GM13977 (cell line): ENCODE data around the gene NR4A3.

Experiments used
- DNase-seq: peaks from one replicate; pipeline ENCODE4 v3.0.0; 2012; ENCODE audit warnings: low spot score
- in situ Hi-C: fragments of 300-500 bp; cut with MboI; formaldehyde crosslinking; loops from one replicate; pipeline ENCODE4 v1.12.0; 2022; ENCODE audit warnings: low sequenced_read_pairs, low pct_unique_long_range_greater_than_20kb, mixed read lengths, inconsistent platforms; ENCODE audit not compliant: unreplicated experiment
- TF ChIP-seq, protein P1 (sequence below): IDR thresholded peaks from 2 replicates; pipeline ENCODE4 v1.5.1; 2012; ENCODE audit warnings: mild to moderate bottlenecking, control low read depth; ENCODE audit not compliant: insufficient read depth; ENCODE audit errors: extremely low read depth, missing control alignments

NR4A3 gene

GRCh38 chr9:99783799-99784198, 37.9 kb upstream of the NR4A3 start:
- in situ Hi-C loops: no loop called here
- TF ChIP-seq, protein P1, sequence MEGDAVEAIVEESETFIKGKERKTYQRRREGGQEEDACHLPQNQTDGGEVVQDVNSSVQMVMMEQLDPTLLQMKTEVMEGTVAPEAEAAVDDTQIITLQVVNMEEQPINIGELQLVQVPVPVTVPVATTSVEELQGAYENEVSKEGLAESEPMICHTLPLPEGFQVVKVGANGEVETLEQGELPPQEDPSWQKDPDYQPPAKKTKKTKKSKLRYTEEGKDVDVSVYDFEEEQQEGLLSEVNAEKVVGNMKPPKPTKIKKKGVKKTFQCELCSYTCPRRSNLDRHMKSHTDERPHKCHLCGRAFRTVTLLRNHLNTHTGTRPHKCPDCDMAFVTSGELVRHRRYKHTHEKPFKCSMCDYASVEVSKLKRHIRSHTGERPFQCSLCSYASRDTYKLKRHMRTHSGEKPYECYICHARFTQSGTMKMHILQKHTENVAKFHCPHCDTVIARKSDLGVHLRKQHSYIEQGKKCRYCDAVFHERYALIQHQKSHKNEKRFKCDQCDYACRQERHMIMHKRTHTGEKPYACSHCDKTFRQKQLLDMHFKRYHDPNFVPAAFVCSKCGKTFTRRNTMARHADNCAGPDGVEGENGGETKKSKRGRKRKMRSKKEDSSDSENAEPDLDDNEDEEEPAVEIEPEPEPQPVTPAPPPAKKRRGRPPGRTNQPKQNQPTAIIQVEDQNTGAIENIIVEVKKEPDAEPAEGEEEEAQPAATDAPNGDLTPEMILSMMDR: no peak
- DNase-seq: no peak

DNA sequence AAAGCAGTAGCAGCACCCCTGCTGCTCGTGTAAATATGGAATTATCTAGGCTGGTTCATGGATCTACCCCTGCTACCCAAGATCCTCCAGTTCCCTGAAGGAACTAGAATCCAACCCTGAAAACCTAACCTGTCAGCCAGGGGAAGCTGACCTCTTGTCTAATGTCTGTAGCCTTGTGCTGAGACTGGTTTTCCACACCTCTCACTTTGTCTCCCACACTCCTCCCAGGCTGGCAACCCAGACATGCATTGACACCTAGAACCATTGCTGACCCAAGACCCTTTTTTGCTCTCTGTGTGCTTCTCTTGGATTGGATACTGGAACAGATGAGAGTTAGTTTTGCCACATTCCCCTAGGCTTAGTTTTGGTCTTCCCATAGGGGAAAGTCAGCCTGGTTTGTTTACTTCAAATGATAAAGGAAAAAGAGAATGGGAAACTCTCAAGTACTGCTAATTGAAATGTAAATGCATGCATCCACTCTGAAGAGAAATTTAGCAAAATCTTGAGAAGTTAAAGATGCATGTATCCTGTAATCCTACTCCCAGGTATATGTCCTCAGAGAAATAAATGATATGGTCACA, 36.6 kb upstream of the NR4A3 start:
- in situ Hi-C loops: no loop called here
- no peak for DNase-seq

GRCh38 chr9:99787556-99787955, 34.1 kb upstream of the NR4A3 start:
- in situ Hi-C loops: no loop called here
- no peak for DNase-seq
- TF ChIP-seq, protein P1: no peak

More for the DNA sequence above, 36.6 kb upstream of the NR4A3 start:
- TF ChIP-seq, protein P1: no peak

DNA sequence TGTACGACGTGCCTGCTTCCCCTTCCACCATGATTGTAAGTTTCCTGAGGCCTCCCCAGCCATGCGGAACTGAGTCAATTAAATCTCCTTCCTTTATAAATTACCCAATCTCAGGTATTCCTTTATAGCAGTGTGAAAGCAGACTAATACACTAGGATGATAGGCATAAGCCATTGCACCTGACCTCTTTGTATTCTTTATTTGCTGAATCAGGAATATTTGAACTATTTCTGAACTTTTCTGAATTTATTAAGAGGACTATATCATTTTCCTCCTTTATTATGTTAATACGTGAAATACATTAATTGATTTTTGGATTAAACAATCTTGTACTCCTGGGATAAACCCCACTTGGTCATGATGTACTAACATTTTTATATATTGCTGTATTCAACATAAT, 28.2 kb upstream of the NR4A3 start:
- TF ChIP-seq, protein P1: no peak
- DNase-seq: no peak
- in situ Hi-C loops: no loop called here

GRCh38 chr9:99796231-99796630, 25.5 kb upstream of the NR4A3 start:
- in situ Hi-C loops: no loop called here

GRCh38 chr9:99801775-99802174, 19.9 kb upstream of the NR4A3 start:
- DNase-seq: no peak
- in situ Hi-C loops: loop anchor here (25.0 kb wide), 2 partner anchors 511 to 614 kb away; no protein-coding TSS in a partner anchor
- TF ChIP-seq, protein P1: no peak

More at GRCh38 chr9:99796231-99796630, 25.5 kb upstream of the NR4A3 start:
- DNase-seq: no peak
- TF ChIP-seq, protein P1: no peak
